Activated T-cell treated with anti-CD3 and anti-CD28 coated beads for 24 hours (primary cell): ENCODE measurements around the gene KANTR.

Experiments used
- DNase-seq: peaks from one replicate; pipeline ENCODE4 v3.0.0-alpha.2; 2020; ENCODE audit warnings: low read depth

The KANTR gene

DNA sequence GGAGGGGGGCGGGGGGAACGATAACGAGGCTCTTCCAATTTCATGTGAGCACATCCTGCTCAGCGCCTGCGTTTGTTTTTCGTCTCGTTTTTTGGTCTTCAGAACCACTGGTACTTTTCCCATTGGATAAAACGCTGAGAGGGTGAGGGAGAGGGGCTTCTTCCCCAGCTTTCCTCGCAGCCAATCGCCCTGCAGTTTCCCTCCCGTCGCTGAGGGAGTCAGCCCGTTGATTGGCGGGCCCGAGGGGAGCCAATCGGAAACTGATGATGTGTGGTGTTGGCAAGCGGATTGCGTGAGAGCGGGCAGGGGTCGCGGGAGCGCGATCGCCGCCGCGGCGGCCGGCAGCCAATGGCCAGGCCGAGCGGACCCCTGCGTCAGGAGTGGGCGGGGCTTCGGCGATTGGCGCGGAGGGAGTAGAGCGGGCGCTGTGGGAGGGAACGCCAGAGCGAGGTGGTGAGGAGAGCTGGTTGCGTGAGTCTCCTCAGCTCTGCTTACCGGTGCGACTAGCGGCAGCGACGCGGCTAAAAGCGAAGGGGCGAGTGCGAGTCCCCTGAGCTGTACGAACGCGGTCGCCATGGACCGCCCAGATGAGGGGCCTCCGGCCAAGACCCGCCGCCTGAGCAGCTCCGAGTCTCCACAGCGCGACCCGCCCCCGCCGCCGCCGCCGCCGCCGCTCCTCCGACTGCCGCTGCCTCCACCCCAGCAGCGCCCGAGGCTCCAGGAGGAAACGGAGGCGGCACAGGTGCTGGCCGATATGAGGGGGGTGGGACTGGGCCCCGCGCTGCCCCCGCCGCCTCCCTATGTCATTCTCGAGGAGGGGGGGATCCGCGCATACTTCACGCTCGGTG is 11.8 kb upstream of the KANTR start, which contains the start of gene TSPYL2:
Gene TSPYL2, plus strand, starts transcription at position 443 of the 848 bp plus-strand sequence. Its CDS starts 132 bp downstream, at position 575.
- peak; percentile 90 for DNase-seq

DNA sequence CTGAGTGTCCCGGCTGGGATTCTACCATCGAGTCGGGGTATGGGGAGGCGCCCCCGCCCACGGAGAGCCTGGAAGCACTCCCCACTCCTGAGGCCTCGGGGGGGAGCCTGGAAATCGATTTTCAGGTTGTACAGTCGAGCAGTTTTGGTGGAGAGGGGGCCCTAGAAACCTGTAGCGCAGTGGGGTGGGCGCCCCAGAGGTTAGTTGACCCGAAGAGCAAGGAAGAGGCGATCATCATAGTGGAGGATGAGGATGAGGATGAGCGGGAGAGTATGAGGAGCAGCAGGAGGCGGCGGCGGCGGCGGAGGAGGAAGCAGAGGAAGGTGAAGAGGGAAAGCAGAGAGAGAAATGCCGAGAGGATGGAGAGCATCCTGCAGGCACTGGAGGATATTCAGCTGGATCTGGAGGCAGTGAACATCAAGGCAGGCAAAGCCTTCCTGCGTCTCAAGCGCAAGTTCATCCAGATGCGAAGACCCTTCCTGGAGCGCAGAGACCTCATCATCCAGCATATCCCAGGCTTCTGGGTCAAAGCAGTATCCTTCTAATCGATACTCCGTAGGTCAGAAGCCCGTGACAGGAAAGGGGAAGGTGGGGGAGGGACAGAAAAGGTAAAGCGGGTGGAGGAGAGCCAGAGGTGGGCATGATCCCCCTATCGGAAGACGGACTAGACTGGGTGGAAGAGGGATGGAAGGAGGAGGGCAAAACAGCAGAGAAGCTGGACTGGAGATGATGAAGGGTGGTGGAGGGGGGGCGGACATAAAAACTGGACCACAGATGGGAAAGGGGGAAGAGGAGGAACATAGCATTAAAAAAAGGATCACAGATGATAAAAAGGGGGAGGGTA is 10.9 kb upstream of the KANTR start:
- no peak for DNase-seq

DNA sequence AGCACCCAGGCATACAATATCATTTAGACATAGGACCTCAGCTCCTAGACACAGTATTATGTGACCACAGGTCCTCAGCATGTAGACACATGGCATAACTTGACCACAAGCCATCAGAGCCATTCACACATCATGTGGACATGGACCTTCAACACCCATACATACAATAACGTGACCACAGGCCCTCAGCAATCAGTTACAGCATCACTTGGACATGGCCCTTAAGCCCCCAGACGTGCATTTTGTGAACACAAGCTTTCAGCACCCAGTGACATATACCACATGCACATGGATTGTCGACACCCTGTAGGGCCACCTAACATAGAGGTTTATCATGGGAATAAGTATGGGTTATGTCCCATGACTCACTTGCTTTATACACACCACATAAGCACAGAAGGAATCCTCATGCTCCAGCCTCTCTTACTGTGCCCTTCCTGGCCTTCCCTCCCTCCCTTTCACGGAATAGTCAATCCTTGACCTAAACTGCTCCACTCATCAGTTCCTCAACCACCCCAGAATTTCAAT is 9.8 kb upstream of the KANTR start:
- DNase-seq: no peak

DNA sequence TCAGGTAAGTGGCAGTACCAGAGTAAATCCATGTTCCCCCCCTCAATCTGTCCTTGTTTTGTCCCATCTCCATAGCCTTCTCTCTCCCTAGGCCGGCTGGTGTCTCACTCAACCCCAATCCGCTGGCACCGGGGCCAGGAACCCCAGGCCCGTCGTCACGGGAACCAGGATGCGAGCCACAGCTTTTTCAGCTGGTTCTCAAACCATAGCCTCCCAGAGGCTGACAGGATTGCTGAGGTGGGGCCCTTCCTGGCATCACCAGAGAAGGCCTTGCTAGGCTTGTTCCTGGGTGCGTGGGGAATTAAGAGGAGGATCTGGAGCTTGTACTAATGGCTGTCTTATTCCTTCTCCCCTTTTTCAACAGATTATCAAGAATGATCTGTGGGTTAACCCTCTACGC is 9.1 kb upstream of the KANTR start:
- no peak for DNase-seq

DNA sequence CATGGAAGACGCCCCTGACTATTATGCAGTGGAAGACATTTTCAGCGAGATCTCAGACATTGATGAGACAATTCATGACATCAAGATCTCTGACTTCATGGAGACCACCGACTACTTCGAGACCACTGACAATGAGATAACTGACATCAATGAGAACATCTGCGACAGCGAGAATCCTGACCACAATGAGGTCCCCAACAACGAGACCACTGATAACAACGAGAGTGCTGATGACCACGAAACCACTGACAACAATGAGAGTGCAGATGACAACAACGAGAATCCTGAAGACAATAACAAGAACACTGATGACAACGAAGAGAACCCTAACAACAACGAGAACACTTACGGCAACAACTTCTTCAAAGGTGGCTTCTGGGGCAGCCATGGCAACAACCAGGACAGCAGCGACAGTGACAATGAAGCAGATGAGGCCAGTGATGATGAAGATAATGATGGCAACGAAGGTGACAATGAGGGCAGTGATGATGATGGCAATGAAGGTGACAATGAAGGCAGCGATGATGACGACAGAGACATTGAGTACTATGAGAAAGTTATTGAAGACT is 8.2 kb upstream of the KANTR start:
- DNase-seq: no peak

DNA sequence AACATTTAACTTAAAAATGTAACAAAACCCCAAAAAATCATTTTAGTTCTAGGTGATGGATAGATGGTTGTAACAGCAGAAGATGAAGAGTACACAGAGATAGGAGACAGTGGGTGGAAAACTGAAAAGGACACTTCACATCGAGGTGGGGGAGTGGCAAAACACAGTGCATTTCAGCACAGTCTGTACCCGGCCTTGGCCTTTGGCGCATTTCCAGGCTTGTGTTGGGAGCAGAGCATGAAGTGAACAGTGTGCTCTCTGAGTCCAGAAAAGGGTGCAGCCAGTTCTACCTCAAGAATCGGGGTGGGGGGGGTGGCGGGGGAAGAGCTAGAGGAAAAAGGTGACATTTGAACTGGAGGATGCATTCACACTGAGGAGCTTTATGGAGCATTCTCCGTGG is 7.5 kb upstream of the KANTR start:
- no peak for DNase-seq

DNA sequence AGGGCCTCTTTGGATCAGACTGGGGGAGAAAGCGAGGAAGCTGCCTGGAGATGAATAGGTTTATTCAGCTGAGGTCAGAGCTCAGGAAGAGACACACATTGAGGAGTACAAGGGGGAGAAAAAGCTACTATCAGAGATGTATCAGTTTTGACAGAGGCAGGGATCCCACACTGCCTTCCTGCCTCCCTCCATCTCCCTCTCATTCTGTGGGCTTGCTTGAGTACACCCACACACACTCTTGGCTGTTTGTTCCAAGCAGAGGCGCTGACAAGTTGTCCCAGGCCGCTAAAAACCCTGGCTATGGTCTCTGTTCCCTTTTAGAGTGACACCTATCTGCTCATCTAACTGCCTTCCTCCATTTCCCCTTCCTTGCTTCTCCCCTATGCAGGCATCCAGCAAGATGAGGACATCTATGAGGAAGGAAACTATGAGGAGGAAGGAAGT is 6.5 kb upstream of the KANTR start:
- no peak for DNase-seq

DNA sequence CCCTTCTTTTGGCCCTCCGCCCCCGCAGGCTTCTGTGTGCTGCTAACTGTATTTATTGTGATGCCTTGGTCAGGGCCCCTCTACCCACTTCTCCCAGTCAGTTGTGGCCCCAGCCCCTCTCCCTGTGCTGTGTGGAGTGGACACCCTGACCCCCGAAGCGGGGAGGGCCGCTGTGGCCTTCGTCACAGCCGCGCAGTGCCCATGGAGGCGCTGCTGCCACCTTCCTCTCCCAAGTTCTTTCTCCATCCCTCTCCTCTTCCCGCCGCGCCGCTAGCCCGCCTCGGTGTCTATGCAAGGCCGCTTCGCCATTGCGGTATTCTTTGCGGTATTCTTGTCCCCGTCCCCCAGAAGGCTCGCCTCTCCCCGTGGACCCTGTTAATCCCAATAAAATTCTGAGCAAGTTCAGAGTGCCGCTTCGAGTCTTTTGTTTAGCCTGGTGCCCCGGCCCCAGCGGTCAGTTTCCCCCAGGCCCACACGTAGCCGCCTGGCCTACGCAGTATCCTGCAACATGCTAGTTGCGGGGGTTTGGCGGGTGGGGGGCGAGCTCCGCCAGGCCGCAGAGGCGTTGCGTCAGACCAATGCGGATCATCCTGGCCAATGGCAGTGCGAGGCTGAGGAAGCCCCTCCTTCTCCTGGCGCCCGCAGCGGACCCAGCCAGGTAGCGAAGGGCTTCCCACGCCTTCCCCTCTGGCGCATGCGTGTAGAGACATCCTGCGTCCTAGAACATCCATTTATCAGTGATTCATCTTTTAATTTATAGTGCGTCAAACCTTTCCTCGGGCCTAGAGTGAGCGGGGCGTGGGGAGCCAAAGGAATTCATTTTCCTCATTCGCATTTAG is 5.6 kb upstream of the KANTR start:
- DNase-seq: peak; percentile 71

GRCh38 chrX:53089224-53089842 is 4.6 kb upstream of the KANTR start:
- no peak for DNase-seq

DNA sequence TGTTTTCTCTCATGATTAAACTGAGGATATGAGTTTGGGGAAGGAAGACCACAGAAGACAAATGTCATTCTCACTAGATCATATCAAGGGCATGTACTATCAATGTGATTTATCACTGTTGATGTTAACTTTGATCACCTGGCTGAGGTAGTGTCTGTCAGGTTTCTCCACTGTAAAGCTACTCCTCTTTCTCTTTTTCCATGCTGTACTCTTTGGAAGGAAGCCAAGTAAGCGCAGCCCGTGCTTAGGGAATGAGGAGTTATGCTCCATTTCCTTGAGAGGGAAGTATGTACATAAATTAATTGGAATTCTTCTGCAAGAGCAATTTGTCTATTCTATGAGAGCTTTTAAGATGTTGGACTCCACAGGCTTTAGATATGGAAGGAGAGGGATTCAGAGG is 4.0 kb upstream of the KANTR start:
- DNase-seq: no peak

DNA sequence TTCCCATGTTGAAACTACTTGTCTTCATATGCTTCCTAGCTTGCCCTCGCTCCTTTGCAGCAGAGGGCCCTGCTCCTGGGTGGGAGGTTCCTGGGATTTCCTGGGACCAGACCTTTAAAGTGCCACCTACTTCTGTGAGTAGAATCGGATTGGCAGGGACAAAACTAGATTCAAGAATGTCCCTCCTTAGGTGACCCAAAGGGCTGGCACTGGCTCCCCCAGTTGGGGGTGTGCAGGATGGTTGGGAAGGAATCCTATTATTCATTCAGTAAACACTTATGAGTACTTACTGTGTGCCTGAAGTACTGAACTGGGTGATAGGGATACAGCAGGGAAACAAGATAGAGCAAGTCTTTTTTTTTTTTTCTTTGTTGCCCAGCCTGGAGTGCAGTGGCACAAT is 2.6 kb upstream of the KANTR start:
- DNase-seq: no peak

DNA sequence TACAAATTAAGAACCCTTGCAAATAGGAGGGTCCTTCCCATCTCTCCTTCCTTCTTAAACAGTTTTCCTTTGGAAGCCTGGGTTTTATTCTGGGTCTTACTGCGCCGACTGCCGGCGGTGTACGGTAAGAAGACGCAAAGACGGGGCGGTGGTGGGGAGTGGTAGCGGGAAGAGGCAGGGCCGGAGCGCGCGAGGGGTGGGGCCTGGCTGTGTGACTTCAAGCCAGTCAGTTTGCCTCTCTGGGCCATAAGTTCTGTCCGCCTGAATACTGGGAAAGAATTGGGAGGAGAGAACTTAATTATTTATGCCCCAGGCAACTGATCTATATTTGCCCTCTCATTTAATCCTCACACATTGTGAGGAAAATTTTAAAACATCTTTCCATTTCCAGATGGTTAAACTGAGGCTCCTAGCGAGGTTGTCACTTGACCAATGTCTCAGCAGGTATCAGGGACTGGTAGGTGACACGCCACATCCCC is 726 bp upstream of the KANTR start:
- peak; percentile 68 for DNase-seq

DNA sequence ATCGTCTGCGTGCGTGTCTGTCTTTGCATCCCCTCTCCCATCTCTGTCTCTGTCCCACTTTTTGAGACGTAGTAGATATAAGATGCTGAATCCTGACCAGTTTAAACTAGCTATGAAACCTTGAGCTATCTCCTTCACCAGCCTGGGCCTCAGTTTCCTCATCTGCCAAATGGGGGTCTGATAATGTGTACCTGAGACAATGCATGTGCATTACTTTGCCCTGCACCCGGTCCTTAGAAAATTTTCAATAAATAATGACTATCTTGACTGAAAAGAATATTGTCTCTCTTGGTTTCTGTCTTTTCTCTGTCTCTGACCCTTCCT is 602 bp downstream of the KANTR start:
- no peak for DNase-seq

- no peak for DNase-seq
Observed at GRCh38 chrX:53095796-53096195, 1.9 kb downstream of the KANTR start.

GRCh38 chrX:53114864-53115549 is 21.1 kb downstream of the KANTR start:
- DNase-seq: no peak

DNA sequence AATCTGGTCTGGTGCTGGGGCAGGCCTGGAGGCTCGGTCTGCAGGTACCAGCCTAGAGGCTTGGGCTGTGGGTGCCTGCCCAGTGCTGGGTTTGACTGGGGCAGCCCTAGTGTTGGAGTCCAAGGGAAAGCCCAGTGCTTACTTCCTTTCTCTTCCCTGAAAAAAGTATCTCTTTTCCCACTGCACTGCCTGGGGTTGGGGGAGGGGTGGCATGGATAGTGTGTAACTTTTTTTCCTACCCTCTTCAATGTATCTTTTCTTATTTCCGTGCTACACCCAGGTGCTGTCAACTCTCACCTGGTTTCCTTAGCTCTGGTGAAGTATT is 21.6 kb downstream of the KANTR start:
- no peak for DNase-seq

- DNase-seq: no peak
Observed at GRCh38 chrX:53116101-53116500, 22.2 kb downstream of the KANTR start.

GRCh38 chrX:53122013-53122412 is 28.1 kb downstream of the KANTR start:
- DNase-seq: no peak

- no peak for DNase-seq
Observed at GRCh38 chrX:53125506-53125905, 31.6 kb downstream of the KANTR start.

- DNase-seq: no peak
Observed at GRCh38 chrX:53126377-53126776, 32.4 kb downstream of the KANTR start.
